HL-60 (cell line): ENCODE data around the gene REXO4.

ENCODE experiments used
- DNase-seq, 2 experiments: peaks; one replicate each; pipeline ENCODE4 v3.0.0-alpha.2; 2010 to 2020; ENCODE audit warnings: low read depth in 1 of 2, low spot score in 1 of 2
- H3K27ac ChIP-seq: fragments of 250-450 bp; sonication (Bioruptor Pico); replicated peaks from 2 replicates; pipeline ENCODE4 v1.5.1; 2020; ENCODE audit warnings: mild to moderate bottlenecking, moderate library complexity
- H3K27me3 ChIP-seq: fragments of 250-450 bp; sonication (Bioruptor Pico); 2 replicates; pipeline ENCODE4 v1.5.1; 2021; ENCODE audit warnings: mild to moderate bottlenecking, moderate library complexity; ENCODE audit not compliant: insufficient read depth, poor library complexity, severe bottlenecking
- H3K4me3 ChIP-seq: replicated peaks from 2 replicates; pipeline ENCODE4 v1.5.1; 2011; ENCODE audit warnings: mild to moderate bottlenecking, control low read depth, low read length; ENCODE audit not compliant: insufficient read depth
- CTCF ChIP-seq: IDR thresholded peaks from one replicate; pipeline ENCODE4 v1.5.1; 2011; ENCODE audit warnings: low read length, control low read depth, inconsistent platforms; ENCODE audit not compliant: insufficient read depth
- GABPA ChIP-seq: IDR thresholded peaks from 2 replicates; pipeline ENCODE4 v1.6.1; 2012; ENCODE audit warnings: low read depth
- POLR2AphosphoS5 ChIP-seq: IDR thresholded peaks from 2 replicates; pipeline ENCODE4 v1.6.1; 2012; ENCODE audit warnings: low read depth
- REST ChIP-seq: IDR thresholded peaks from 2 replicates; pipeline ENCODE4 v1.6.1; 2012; ENCODE audit warnings: low read depth; ENCODE audit not compliant: insufficient replicate concordance
- SPI1 ChIP-seq: IDR thresholded peaks from 2 replicates; pipeline ENCODE4 v1.6.1; 2012; ENCODE audit warnings: low read depth, mild to moderate bottlenecking, borderline replicate concordance

Gene REXO4

GRCh38 chr9:133464638-133465037 lies 46.8 kb upstream of the REXO4 start:
- H3K4me3 ChIP-seq, result no peak overlapping the region
- no peak overlapping the region for H3K27ac ChIP-seq
- peaks cover 10% of the 10 kb centered on the region for H3K27me3 ChIP-seq
- TF ChIP-seq REST, result no peak
- no peak for TF ChIP-seq GABPA
- no peak for TF ChIP-seq CTCF
- no peak for TF ChIP-seq POLR2AphosphoS5
- TF ChIP-seq SPI1, result no peak
- DNase-seq, result no peak

- Histone ChIP-seq H3K27ac (no peak overlapping the region), H3K4me3 (no peak overlapping the region)
- no peak for TF ChIP-seq SPI1
- TF ChIP-seq POLR2AphosphoS5, result no peak
- no peak for TF ChIP-seq CTCF
- TF ChIP-seq GABPA, result no peak
- no peak for TF ChIP-seq REST
Measured at GRCh38 chr9:133463864-133464615, 46.2 kb upstream of the REXO4 start.

GRCh38 chr9:133463234-133463863 lies 45.5 kb upstream of the REXO4 start:
- H3K4me3 ChIP-seq, result no peak overlapping the region
- peaks cover 16% of the 10 kb centered on the region for H3K27me3 ChIP-seq
- no peak overlapping the region for H3K27ac ChIP-seq
- DNase-seq, result no peak
- TF ChIP-seq POLR2AphosphoS5, result no peak

More at GRCh38 chr9:133463864-133464615, 46.2 kb upstream of the REXO4 start:
- H3K27me3 ChIP-seq, result peaks cover 14% of the 10 kb centered on the region
- peak in 1 of 2 experiments; percentile 44 for DNase-seq

GRCh38 chr9:133461975-133462374 lies 44.2 kb upstream of the REXO4 start:
- Histone ChIP-seq H3K4me3 (no peak overlapping the region), H3K27ac (no peak overlapping the region), H3K27me3 (peaks cover 16% of the 10 kb centered on the region)
- no peak for TF ChIP-seq POLR2AphosphoS5
- no peak for TF ChIP-seq GABPA
- no peak for TF ChIP-seq CTCF
- no peak for TF ChIP-seq SPI1
- TF ChIP-seq REST, result no peak
- no peak for DNase-seq
